Activated CD4-positive, alpha-beta T cell treated with anti-CD3 and anti-CD28 coated beads, Interleukin-2, amount 50 U/mL, for 48 hours (primary cell): Measurements from ENCODE around the gene SPINK6.

Experiments used
- DNase-seq, 2 experiments: peaks; one replicate each; pipeline ENCODE4 v3.0.0-alpha.2; 2020

SPINK6 gene, protein sequence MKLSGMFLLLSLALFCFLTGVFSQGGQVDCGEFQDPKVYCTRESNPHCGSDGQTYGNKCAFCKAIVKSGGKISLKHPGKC

DNA sequence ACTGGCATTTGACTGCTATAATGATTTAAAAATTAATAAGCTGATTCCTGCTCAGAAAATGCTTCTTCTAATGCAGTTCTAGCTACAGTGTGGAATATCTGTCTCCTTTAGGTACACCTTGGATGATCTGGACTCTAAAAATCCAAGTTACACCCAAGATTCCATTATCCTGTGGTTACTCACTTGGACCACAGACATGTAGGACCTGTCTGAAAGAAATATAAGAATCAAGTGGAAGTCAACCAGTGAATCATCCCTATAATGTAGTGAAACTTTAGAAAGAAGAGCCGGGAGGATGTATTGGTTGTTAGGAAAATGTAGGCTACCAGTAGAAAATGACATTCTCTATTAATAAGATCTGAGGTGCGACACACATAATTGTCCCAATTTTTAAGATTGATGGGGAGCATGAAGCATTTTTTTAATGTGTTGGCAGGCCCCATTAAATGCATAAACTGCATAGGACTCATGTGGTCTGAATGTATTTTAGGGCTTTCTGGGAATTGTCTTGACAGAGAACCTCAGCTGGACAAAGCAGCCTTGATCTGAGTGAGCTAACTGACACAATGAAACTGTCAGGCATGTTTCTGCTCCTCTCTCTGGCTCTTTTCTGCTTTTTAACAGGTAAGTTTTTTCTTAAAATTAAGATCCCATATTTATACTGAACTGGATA is at the start of gene SPINK6:
Gene SPINK6 (plus strand): TSS at position 512 of the 673 bp plus-strand sequence. CDS start 55 bp downstream, at position 567.
- DNase-seq: no peak

DNA sequence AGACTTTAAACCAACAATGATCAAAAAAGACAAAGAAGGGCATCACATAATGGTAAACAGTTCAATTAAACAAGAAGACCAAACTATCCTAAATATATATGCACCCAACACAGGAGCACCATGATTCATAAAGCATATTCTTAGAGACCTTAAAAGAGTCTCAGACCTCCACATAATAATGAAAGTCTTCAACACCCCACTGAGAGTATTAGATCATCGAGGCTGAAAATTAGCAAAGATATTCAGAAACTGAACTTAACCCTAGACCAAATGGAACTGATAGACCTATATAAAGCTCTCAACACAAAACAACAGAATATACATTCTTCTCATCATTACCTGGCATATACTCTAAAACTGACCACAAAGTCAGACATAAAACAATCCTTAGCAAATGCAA is 46.2 kb upstream of the SPINK6 start:
- DNase-seq: no peak

DNA sequence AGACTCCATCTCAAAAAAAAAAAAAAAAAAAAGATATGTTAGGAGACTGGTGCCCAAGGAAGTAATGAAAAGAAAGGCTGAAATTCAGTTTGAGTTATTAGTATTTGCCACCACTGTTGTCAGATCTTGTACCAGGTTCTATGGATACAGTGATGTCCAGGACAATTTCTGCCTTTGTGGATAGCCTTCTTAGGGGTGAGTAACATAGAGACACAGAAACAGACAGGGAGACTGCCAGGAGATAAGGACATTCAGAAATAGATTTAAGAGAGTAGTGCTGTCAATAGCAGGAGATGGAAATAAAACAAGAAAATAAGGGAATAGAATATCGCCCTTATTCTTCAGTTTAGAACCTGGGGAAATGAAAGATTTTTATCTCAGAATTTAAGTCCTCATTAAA is 40.8 kb upstream of the SPINK6 start:
- DNase-seq: no peak

DNA sequence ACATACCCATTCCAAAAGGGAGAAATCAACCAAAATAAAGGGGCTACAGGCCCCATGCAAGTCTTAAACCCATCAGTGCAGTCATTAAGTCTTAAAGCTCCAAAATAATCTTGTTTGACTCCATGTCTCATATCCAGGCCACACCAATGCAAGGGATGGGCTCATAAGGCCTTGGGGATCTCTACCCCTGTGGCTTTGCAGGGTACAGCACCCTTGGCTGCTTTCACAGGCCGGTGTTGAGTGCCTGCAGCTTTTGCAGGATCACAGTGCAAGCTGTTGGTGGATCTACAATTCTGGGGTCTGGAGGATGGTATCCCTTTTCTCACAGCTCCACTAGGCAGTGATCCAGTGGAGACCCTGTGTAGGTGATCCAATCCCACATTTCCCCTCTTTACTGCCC is 39.5 kb upstream of the SPINK6 start:
- no peak for DNase-seq

DNA sequence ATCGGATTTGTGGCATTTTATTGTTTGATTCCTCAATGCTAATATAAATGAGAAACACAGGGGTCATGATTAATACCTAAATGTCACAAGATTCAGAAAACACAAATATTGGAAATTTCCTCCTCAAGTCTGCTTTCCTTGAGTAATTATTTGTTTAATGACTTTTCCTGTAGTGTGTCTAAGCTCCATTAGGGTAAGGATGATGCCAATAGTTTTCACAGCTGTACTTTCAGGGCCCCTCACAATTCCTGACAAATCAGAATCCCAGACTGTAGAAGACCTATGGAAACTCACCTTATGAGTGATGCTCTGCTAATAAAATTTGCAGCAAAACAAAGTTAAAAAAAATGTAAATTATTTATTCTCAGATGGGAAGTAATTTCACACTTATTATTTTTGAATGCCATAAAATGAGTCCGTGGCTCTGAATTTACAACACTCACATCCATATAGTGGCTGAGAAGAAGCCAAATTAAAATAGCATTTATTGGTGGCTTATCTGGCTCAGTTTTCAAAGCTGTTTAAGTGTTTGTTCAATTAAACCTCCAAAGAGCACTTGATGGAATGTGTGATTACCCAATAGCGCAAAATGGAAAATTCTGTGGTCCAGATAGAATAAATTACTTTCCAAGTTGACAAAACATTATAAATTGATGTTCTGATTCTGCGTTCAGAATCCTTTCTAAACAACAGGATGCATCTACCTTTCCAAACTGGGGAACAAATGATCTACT is 36.1 kb upstream of the SPINK6 start:
- no peak for DNase-seq

DNA sequence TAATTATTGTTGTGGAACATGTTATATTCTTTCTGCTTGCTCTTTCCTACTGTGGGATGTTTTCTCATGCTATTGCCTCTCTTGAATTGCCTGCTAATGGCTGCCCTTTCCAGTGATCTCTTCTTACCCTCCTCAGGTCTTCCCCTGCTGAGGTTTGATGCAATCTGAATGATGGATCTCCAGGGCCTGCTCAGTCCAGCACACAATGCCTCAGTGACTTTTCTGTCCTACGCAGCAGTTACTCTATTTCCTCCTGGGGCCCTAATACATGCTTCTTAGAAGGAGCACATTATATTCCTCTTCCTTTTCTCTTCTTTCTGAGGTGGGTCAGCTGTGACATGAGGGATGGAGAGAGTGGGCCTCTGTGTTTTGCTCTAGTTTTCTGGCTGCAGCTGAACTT is 34.6 kb upstream of the SPINK6 start, which contains the start of gene SPINK14:
Gene SPINK14 (plus strand): TSS at position 301 of the 400 bp plus-strand sequence. CDS start 1,187 bp downstream, outside the sequence.
- DNase-seq: no peak

DNA sequence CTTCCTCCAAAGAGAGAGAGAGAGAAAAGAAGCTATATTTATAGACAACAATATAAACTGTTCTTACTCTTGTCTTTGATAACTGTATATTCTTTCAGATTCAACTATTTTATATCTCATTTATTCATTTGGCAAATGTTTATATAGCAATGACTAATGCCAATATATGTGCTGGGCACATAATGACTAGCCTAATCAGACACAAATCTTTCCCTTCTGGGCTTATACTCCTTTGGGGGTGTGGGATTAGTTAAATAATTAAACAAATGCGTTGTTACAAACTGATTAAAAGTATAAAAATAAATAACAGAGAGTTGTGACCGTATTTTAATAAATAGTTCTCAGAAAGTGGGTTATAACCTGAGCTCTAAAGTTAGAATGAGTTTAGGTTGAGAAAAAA is 30.5 kb upstream of the SPINK6 start:
- no peak for DNase-seq

DNA sequence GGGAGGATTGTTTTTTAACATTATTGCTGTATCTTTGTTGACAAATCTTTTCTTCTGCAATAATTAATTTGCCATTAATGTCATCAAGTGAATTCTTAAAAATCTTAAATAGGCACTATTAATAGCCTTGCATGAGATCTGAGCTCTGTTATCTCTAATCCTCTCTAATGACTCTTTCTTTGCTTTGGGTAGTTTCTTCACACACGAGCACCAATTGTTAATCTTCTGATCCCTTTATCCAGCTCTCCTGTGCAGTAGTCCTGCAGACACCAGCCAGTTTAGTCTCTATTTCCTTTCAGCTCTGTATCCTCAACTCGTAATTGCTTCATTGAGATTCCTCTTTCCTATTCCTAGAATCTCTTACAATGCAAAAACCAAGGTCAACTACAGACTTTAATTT is 26.4 kb upstream of the SPINK6 start:
- no peak for DNase-seq

DNA sequence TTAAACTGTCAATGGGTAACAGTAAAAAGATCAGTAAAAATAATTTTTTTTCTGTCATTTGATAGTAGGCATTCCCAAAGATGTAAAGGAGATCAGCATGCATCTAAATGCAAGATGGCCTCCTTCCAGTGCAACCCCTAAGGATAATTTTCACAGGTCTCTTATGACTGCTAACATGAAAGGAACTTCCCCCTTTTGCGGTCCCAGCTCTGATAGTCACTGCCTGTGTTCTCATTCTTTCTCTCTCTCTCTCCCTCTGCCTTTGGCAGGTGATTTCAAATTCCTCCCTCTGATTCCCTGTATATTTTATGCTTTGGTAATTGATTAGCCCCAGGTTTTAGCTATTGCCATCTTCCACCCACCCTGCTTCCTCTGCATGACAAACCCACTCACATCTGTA is 25.6 kb upstream of the SPINK6 start:
- DNase-seq: no peak

DNA sequence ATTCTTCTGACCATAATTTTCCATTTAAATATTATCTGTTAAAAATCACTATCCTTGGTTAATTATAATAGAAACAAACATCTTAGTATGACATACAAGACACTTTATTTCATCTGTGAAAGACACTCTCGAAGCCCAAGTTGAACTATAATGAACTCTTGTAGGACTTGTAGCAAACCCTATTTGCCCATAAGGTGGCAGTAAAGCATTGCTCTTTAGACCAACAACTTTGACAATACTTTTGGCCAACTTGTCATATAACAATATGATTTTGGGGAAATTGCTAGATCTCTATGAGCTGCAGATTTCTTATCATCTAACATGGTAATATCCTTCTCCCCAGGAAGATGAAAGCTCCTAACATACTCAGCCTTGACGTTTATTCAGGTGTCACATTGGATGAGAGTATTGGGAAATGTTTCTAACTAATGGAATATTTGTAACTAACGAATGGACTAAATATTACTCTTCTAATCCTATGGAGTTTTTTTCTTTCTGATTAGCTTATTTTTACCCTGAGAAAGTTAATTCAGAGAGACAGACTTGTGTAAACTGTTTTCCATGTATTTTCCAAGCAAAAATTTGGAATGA is 23.5 kb upstream of the SPINK6 start:
- no peak for DNase-seq

DNA sequence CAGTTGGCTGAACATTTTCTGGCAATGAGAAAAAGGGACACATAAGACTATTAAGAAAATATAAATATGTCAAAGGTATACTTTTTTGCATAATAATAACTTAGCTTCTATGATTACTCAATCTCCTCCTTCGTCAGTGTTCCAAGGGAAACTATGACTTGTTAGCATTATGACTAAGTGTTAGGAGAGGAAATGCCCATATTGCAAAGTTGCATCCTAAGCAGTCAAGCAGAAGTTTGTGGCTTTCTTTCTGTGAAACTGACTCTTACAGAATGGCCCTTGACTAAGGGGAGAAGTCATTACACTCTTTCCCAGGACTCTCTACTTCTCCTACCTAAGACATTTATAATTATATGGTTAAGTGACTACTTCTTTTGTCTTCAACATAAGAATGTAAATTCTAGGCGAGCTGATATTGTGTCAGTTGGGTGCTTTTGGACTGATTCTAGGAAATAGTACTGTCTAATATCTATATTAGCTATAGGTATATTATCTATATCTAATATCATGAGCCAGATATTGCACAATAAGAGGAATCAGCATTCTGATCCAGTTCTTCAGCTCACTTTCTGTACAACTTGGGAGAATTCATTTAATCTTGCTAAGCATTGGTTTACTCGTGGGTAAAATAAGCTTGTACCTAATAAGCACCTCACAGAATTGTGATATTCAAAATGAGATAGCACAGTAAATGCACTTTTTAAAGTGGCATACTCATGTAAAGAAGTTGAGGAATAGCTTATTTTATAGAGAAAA is 16.4 kb upstream of the SPINK6 start:
- no peak for DNase-seq

DNA sequence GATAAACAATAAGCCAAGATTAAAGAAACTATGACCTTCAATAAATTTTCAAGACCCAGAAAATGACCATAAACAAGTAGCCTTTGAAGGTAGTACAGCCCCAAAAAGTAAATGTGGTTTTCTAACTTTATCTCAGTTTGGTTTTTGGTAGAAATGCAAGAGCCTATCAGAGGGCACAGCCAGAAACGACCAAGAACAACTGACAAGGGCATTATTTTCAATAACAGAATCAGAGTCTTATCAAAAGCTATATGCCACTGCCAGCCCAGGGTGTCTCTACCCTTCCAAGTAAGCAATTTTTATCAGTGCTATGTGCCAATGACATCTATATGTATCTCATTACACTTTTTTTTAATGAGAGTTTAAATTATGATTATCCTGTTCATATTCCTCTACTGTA is 11.8 kb upstream of the SPINK6 start:
- DNase-seq: no peak

DNA sequence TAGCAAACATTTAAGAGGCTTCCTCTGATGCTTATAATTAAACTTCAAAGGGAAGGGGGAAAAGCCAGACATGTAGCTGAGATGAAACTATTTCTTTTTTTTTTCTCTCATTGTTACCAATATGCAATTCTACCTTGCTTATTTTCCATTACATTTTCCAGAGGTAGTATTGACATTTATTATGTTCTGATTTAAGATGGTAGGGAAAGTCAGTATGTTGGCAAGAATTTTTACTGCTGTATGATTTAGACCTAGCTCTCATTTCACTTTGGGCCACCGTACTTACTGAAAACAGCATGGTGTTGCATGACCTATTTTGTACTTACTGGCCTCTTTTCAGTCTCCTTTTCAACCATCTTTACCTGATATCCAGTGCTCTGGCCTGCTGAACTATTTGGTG is 9.6 kb upstream of the SPINK6 start:
- DNase-seq: no peak

DNA sequence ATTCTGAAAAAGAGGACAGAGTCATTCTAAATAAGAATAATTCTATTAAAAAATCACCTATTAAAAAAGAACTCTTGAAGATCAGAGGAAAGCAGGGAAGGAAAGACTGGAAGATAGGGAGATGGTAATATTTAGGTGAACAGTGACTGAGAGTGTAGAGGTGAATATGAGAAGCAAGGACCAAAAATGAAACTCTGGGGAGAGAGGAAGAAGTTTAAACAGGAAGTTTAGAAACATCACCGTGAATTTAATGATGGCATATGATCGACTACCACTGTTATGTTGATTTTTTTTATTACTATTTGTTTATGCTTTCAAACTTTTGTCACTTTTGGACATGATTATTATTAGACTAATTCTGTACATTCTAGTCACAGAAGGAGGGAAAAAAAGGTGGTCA is 1.7 kb upstream of the SPINK6 start:
- no peak for DNase-seq

DNA sequence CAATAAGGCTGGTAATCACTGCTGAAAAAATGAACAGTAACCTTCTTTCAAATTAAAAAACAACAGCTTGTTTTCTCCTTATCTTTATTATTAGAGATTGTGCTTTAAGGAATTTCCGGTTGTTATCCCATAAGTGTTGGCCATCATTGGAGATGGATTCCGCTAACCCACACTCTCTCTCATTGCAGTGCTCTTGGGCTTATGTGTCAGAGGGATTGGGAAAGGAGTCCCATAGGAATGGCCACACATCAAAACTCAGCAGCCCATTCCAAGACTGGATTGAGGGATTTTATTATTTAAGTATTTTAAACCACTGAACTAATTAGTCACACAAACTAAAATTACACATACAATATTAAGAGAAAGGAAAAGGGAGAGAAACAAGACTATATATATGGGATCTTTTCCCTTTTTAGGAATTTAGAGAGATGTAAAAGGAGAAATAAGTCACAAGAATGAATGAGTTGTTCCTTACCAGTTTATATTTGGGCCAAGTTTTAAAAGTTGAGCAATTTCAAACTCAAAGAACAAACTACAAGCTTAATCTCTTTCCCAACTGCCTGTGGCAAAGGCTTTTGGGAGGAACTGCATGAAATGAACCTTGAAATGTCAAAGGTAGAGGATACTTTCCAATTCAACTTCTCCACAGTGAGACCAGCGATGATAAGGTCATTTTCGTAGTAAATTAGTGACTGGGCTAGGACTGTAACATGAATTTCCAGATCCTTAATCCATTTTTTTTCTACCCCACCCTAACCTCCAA is 2.4 kb downstream of the SPINK6 start:
- DNase-seq: no peak

DNA sequence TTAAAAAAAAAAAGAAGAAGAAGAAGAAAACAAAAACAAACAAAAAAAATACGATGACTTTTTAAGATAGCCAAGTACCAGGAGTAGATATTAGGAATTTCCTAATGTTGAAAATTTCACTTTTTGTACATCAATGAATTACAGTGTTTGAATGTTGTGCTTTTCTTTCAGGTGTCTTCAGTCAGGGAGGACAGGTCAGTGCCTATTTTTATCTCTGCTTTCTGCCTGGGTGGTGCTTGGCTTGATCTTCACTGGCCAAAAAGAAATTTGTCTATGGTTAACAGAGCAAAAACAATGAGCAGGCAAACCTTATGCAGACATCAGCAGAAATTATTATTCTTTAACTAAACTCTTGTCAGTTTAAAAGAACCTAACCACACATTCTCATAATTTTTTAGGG is 3.0 kb downstream of the SPINK6 start:
- no peak for DNase-seq

DNA sequence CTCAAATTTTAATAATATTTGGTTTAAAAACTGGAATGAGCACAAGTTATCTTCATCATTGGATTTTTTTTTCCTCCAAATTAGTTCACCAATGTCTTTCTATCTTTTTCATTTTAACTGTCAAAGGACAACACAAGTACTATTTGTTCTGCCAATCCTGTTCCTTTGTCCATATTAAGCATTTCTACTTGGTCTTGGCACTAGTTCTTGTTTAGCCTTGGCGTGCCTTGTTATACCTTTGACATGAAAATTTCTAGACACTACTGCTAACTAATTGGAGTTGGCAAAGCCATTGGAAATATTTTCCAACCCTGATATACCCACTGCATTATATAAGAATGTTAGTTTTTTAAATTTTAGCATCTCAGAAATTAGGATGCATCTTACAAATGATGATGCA is 3.8 kb downstream of the SPINK6 start:
- DNase-seq: no peak

DNA sequence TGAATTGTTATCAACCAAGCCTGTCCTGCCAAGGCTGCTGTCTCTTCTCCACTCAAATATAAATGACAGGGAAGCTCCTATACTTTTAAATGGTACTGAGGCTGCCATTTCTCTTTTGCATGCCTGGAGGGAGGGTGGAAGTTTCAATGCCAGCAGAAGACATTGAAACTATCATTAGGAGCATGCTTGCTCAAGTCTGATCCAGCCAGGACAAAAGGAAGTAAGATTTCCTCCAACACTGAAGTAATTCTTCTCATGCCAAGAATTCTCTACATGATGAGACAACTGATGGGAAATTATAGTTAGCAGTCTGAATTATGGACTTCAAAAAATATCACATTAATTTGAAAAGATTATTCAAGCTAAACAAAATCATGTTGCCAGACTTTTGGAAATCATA is 5.4 kb downstream of the SPINK6 start:
- DNase-seq: no peak

DNA sequence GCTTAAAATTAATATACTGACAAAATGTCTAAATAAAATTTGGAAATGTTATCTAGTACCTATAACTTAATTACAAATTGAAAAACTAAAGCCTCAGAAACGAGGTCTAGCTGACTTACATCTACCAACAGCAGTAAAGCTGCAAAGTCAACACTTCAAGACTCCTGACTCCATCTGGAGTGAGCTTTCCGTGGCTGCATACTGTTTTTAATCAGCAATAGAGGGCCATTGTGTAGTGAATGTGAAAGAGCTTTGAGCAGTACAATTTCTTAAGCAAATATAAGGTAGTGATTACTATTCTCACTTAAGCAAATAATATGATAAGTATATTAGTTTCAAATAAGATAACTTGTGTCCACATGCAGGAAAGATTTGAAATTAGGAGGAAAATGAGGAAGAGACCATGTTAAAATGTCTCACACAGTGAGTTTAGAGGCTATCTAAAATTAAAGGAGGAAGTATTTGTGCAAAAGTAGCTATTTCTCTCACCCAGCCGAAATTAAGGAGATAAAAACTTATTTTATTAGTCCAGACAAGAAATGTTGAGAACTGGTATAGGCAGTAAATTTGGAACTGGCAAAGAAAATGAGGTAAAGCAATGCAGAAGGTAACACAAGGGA is 6.4 kb downstream of the SPINK6 start:
- no peak for DNase-seq

DNA sequence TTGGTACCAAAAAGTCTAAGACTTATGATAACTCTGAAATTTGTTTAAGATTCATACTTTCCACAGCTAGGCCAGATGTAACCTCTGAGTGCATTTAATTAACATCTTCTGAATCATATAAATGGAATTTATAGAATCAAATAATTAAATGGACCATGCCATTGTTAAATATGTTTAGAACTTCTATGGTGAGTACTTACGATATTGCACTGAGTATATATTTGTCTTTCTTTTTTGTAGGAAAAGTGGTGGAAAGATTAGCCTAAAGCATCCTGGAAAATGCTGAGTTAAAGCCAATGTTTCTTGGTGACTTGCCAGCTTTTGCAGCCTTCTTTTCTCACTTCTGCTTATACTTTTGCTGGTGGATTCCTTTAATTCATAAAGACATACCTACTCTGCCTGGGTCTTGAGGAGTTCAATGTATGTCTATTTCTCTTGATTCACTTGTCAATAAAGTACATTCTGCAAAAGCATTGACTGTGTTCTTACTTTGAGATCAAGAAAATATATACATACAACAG is 11.9 kb downstream of the SPINK6 start:
- no peak for DNase-seq

DNA sequence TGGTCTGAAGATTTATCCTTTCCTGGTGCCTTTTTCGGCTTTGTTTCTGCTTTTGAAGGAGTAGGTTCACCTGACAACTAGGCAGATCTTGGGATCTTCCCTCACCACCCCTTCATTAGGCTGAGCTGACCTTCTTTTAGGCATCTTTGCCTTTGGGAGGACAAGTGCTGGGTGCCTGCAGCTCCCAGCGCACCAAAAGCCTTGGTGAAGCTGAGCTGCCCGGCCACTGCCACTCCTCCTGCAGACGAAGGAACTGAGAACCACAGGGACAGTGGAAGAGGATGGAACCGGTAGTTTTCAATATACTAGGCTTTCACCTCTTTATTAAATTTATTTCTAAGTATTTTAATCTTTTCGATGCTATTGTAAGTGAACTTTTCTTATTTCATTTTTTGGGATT is 18.7 kb downstream of the SPINK6 start:
- no peak for DNase-seq
